Prostate gland (tissue), 2 donors: Measurements from ENCODE around the gene ZMYM2. TPM values are rescaled to one million over a fixed set of nuclear protein-coding genes. Genes with fewer than 3 reads are reported as not detected.

Experiments used
- DNase-seq: peaks from one replicate; pipeline ENCODE4 v3.0.0-alpha.2; 2019; ENCODE audit warnings: low spot score
- H3K27ac ChIP-seq, 2 donors: fragments of 200-600 bp; sonication (generic); 2 replicates each; pipeline ENCODE4 v1.5.1; 2017 to 2019
- H3K27me3 ChIP-seq: fragments of 200-600 bp; sonication (generic); replicated peaks from 2 replicates; pipeline ENCODE4 v1.5.1; 2019; ENCODE audit not compliant: insufficient read depth
- H3K36me3 ChIP-seq, 2 donors: fragments of 200-600 bp; sonication (generic); 1 replicate in 1 of 2; 2 replicates in 1 of 2; pipeline versions ENCODE4 v1.5.1 to v1.8.1; 2017 to 2019
- H3K4me1 ChIP-seq: fragments of 200-600 bp; sonication (generic); replicated peaks from 2 replicates; pipeline ENCODE4 v1.5.1; 2019
- H3K4me3 ChIP-seq, 2 donors: fragments of 200-600 bp; sonication (generic); 2 replicates each; pipeline ENCODE4 v1.5.1; 2017 to 2019
- H3K9me3 ChIP-seq: fragments of 200-600 bp; sonication (generic); 2 replicates; pipeline ENCODE4 v1.5.1; 2017
- CTCF ChIP-seq, 4 experiments: fragments of 200-600 bp in 2 of 4; fragments of 450-650 bp in 2 of 4; sonication (generic) in 2 of 4; IDR thresholded peaks; 1 replicate in 3 of 4; 2 replicates in 1 of 4; pipeline ENCODE4 v1.5.1; 2016 to 2019; ENCODE audit warnings: antibody characterized with exemption in 4 of 4, mild to moderate bottlenecking in 2 of 4, moderate library complexity in 2 of 4
- POLR2A ChIP-seq: fragments of 450-650 bp; IDR thresholded peaks from one replicate; pipeline ENCODE4 v1.6.1; 2016; ENCODE audit warnings: antibody characterized with exemption, mild to moderate bottlenecking
- POLR2AphosphoS5 ChIP-seq: sonication (generic); formaldehyde crosslinking; IDR thresholded peaks from one replicate; pipeline ENCODE4 v1.6.1; 2017; ENCODE audit warnings: antibody characterized with exemption
- WGBS: methylation state at CpG from one replicate; pipeline ENCODE4 v1.1.5; 2018; 5-methylcytosine and 5-hydroxymethylcytosine counted together
- intact Hi-C: fragments of 100-400 bp; cut with DNase I; formaldehyde crosslinking; loops from one replicate; pipeline ENCODE4 v1.14.2; 2022
- total RNA-seq, 2 donors: library from RNA; depleted of rRNA; stranded (reverse); fragments of >200 nt; gene quantifications; one replicate each; pipeline ENCODE4 v1.1.0, GENCODE V29; 2016

Gene ZMYM2
- total RNA-seq, 2 donors from 2014 or later, result 70.7 to 95.6 TPM

DNA sequence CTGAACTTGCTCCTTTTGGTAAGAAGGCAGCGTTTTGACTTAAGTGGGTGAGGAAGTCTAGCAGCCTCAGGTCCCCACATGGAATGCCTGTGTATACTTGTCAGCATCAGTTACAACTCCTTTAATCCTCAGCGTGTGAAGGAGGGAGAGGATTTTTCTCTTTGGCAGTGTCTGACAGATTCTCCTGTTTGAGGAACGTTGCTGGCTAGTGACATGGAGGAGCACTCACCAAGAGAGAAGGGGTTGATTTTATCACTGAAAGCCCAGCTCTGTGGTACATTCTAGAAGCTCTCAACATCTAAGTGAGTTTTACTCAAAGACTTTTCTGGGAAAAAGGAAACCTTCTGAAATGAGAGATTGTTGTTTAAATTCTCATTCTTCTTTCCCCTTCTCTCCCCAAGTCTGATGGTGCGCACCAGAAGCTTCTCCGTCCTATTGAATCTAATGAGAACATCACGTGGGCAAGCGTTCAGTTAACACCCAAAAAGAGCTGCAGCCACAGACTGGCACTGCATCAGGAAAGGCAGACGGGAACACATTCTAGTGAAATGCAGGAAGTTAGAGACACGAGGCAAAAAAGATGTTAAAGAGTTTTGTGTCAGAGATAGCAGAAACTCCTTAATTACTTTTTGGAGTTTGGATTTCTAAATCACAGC lies 144.1 kb downstream of the ZMYM2 start:
- DNase-seq, result no peak
- Histone ChIP-seq H3K36me3 (no peaks in the 10 kb centered on the region), H3K27me3 (no peaks in the 10 kb centered on the region), H3K4me3 (no peak overlapping the region), H3K9me3 (no peaks in the 10 kb centered on the region), H3K27ac (no peak overlapping the region), H3K4me1 (no peaks in the 10 kb centered on the region)
- WGBS, result 20% methylated on average over 9 of the region's 9 CpGs
- TF ChIP-seq POLR2AphosphoS5 (no peak), CTCF (IDR thresholded peaks at IDR 0.05) (no peak), POLR2A (no peak)
- intact Hi-C loops, result no loop called here

GRCh38 chr13:20105161-20105689 lies 146.7 kb downstream of the ZMYM2 start:
- no peaks in the 10 kb centered on the region for H3K36me3 ChIP-seq
- 88% methylated on average over 13 of the region's 13 CpGs for WGBS
- no peak overlapping the region for H3K4me3 ChIP-seq
- H3K27ac ChIP-seq, result no peak overlapping the region
- TF ChIP-seq POLR2A (no peak), CTCF (IDR thresholded peaks at IDR 0.05) (no peak), POLR2AphosphoS5 (no peak)
- intact Hi-C loops, result no loop called here
- H3K9me3 ChIP-seq, result no peaks in the 10 kb centered on the region
- no peaks in the 10 kb centered on the region for H3K4me1 ChIP-seq
- H3K27me3 ChIP-seq, result no peaks in the 10 kb centered on the region
- DNase-seq, result no peak

DNA sequence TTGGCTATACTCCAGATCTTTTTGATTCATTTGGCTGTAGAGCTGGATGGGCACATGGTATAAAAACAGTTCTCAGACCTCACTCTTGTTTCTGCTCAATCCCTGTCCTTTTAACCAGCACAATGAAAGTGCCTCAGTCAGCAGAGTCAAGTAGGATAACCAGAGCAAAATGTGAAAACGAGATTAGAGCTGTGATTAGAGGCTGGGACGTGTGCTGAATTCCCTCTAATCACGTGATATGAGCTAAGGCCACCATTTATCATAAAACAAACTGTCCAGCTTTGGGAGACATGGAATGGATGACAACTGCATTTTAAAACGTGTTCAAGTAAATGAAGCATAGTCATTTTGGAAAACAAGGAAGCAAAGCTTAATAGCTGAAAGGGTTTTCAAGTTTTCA lies 148.2 kb downstream of the ZMYM2 start:
- TF ChIP-seq CTCF (IDR thresholded peaks at IDR 0.05), result no peak
- no peak for TF ChIP-seq POLR2AphosphoS5
- TF ChIP-seq POLR2A, result no peak
- no peaks in the 10 kb centered on the region for H3K36me3 ChIP-seq
- no peak for DNase-seq
- intact Hi-C loops, result no loop called here
- no peak overlapping the region for H3K27ac ChIP-seq
- no peaks in the 10 kb centered on the region for H3K27me3 ChIP-seq
- no peak overlapping the region for H3K4me3 ChIP-seq
- WGBS, result 12% methylated on average over 4 of the region's 4 CpGs
- no peaks in the 10 kb centered on the region for H3K9me3 ChIP-seq
- H3K4me1 ChIP-seq, result no peaks in the 10 kb centered on the region

DNA sequence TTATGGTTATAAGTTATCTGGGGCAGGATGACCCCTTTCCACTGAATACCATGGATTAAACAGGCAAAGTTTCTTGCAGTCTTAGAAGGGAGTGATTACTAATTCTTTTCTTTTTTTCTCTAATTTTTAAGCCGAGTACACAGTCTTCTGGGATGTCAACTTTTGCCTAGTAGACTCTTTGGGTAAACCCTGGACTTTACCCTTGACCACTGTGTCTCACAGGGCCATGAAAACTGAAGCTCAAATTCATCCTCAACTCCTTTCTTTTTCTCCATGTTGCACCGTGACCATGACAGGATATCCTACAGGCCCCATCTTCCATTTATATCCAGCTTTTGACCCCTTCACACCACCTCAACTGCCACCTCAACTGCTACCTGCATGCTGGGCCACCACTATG lies 150.5 kb downstream of the ZMYM2 start:
- no peaks in the 10 kb centered on the region for H3K4me1 ChIP-seq
- TF ChIP-seq CTCF (IDR thresholded peaks at IDR 0.05) (no peak), POLR2A (no peak), POLR2AphosphoS5 (no peak)
- H3K4me3 ChIP-seq, result no peak overlapping the region
- DNase-seq, result no peak
- no peaks in the 10 kb centered on the region for H3K9me3 ChIP-seq
- no peaks in the 10 kb centered on the region for H3K27me3 ChIP-seq
- intact Hi-C loops, result no loop called here
- H3K27ac ChIP-seq, result no peak overlapping the region
- H3K36me3 ChIP-seq, result no peaks in the 10 kb centered on the region
- 91% methylated on average over 2 of the region's 2 CpGs for WGBS

DNA sequence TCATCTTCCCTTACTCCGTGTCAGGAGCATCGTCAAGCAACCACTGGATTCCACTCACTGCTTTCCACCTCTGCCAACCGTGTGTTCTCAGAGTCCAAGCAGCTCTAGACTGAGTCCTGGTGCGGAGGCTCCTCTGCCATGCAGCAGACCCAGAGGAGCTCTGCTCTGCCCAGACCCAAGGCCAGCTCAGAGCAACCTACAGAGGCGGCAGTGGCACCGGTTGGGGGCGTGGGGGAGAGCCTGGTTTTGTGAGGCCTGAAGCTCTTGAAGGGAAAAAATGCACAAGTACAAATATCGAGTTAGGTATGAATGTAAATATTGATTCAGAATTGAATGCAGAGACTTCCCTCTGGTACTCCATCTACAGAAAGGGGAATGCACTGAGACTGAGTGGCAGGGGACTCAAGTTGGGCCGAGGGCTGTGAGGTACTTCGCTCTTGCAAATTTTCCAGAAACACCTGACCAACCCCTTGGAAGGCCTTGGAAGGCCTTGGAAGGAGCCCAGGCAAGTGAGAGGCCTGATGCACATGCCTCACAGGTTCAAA lies 155.6 kb downstream of the ZMYM2 start:
- no peak for DNase-seq
- no peaks in the 10 kb centered on the region for H3K27me3 ChIP-seq
- intact Hi-C loops, result no loop called here
- no peaks in the 10 kb centered on the region for H3K4me1 ChIP-seq
- no peaks in the 10 kb centered on the region for H3K9me3 ChIP-seq
- 77% methylated on average over 9 of the region's 10 CpGs for WGBS
- no peaks in the 10 kb centered on the region for H3K36me3 ChIP-seq
- no peak overlapping the region for H3K27ac ChIP-seq
- no peak for TF ChIP-seq CTCF (IDR thresholded peaks at IDR 0.05)
- no peak for TF ChIP-seq POLR2AphosphoS5
- no peak for TF ChIP-seq POLR2A
- no peak overlapping the region for H3K4me3 ChIP-seq
